ENCODE results near the gene EPAS1. TPM values are rescaled to one million over a fixed set of nuclear protein-coding genes. Genes with fewer than 3 reads are reported as not detected.

EPAS1 gene
- total RNA-seq, 1 donor, result 132 TPM

DNA sequence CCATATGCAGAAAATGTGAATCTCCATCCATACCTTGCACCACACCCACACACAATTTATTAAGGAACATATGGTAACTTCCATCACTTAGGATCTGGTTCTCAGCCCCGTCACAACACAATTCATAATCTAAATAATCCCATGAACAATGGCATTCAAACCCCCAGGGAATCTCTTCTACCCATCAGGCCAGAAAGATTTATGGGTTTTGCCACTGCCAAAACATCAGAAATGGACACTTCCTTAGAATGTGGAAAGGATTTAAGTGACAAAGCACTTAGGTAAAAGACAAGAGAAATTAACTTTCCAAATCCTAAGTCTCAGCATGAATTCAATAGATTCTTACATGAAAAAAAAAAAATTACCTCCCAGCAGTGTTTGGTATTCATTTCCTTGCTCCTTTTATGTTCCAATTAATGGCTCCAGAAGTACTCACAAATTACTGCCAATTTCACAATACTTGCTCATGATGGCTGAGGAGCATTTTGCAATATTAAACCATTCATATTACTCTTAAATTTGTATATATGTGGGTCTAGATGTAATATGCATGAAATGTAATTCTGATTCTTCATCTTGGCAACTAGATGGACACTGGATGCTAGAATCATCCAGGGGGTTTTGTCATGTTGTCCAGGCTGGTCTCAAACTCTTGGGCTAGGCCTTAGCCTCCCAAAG is 125.6 kb downstream of the EPAS1 start:
- TF ChIP-seq, protein P1, sequence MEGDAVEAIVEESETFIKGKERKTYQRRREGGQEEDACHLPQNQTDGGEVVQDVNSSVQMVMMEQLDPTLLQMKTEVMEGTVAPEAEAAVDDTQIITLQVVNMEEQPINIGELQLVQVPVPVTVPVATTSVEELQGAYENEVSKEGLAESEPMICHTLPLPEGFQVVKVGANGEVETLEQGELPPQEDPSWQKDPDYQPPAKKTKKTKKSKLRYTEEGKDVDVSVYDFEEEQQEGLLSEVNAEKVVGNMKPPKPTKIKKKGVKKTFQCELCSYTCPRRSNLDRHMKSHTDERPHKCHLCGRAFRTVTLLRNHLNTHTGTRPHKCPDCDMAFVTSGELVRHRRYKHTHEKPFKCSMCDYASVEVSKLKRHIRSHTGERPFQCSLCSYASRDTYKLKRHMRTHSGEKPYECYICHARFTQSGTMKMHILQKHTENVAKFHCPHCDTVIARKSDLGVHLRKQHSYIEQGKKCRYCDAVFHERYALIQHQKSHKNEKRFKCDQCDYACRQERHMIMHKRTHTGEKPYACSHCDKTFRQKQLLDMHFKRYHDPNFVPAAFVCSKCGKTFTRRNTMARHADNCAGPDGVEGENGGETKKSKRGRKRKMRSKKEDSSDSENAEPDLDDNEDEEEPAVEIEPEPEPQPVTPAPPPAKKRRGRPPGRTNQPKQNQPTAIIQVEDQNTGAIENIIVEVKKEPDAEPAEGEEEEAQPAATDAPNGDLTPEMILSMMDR (IDR thresholded peaks at IDR 0.05; ENCODE audit: insufficient read depth, low read depth, low read length), result no peak
- DNase-seq (ENCODE audit: low read depth), result no peak
- no peak overlapping the region for H3K4me3 ChIP-seq (ENCODE audit: low read depth, low read length)

GRCh38 chr2:46424937-46425336 is 127.7 kb downstream of the EPAS1 start:
- no peak for DNase-seq (ENCODE audit: low read depth)
- H3K4me3 ChIP-seq (ENCODE audit: low read depth, low read length), result no peak overlapping the region
- TF ChIP-seq, protein P1 (IDR thresholded peaks at IDR 0.05; ENCODE audit: insufficient read depth, low read depth, low read length), result no peak

- DNase-seq (ENCODE audit: low read depth), result peak; percentile 33
- TF ChIP-seq, protein P1 (IDR thresholded peaks at IDR 0.05; ENCODE audit: insufficient read depth, low read depth, low read length), result no peak
These were observed 131.8 kb downstream of the EPAS1 start for GRCh38 chr2:46428911-46429436.

DNA sequence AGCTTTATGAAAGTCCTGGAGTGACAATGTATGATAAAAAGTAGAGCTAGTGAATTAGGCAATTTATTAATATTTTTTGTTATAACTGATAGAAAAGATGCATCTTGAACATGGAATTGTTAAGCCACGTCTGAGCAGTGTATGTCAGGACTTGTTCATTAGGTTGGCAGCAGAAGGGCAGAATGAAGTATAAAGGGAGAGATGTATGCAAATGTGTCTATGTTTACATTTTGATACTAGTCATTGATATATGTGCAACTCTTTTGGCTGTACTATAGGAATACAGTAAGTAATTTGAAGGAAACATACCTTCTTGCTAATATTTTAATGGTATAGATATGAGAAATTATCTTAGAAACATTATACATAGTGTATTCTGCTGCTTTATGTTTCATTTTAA is 133.2 kb downstream of the EPAS1 start:
- peak overlapping the region; percentile 54 for H3K4me3 ChIP-seq (ENCODE audit: low read depth, low read length)
- TF ChIP-seq, protein P1 (IDR thresholded peaks at IDR 0.05; ENCODE audit: insufficient read depth, low read depth, low read length), result no peak
- DNase-seq (ENCODE audit: low read depth), result no peak

More at GRCh38 chr2:46428911-46429436, 131.8 kb downstream of the EPAS1 start:
- peak overlapping the region; percentile 54 for H3K4me3 ChIP-seq (ENCODE audit: low read depth, low read length)

- TF ChIP-seq, protein P1 (IDR thresholded peaks at IDR 0.05; ENCODE audit: insufficient read depth, low read depth, low read length), result no peak
These were observed 133.8 kb downstream of the EPAS1 start for GRCh38 chr2:46430992-46431391.

DNA sequence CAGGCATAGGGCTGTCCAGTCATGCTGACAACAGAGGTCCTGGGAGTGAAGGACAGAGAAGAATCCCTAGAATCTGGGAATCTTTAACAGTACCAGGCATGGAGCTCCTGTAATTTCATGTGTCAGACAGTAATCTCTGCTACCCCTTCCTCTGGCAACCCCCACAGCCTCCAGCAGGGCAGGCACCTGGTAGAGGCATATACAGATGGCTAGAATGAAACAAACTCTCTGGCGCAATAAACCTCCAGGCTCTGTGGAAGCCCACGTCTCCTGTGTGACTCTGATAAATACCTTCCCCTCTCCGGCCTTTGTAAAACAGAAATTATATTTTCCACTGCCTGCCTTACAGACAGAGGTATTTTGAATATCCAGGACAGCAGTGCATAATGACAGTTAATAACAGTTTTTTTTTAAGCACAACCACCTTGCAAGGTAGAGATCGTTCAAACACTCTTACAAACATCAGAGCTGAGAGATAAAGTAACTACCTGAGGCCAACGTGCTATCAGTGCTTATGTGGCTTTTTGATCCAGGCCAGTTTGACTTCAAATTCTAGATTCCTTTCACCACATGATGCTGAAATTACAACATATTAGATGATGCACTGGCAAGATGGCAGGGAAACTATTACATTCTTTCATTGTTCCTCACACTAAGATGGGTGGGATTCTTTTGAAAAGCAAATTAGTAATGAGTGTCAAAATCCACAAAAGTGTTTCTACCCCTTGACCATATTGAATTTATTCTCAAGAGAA is 134.5 kb downstream of the EPAS1 start:
- no peak for DNase-seq (ENCODE audit: low read depth)
- no peak overlapping the region for H3K4me3 ChIP-seq (ENCODE audit: low read depth, low read length)
- TF ChIP-seq, protein P1 (IDR thresholded peaks at IDR 0.05; ENCODE audit: insufficient read depth, low read depth, low read length), result no peak

More at GRCh38 chr2:46430992-46431391, 133.8 kb downstream of the EPAS1 start:
- no peak overlapping the region for H3K4me3 ChIP-seq (ENCODE audit: low read depth, low read length)
- no peak for DNase-seq (ENCODE audit: low read depth)

All from fibroblast of villous mesenchyme (primary cell).